Right lobe of liver (tissue), 4 donors: ENCODE data around the gene ALK.

ENCODE experiments used
- CTCF ChIP-seq, 4 donors: fragments of 200-600 bp in 3 of 4; fragments of 450-650 bp in 1 of 4; IDR thresholded peaks; one replicate each; pipeline versions ENCODE4 v1.5.1 to v1.8.0; 2016 to 2022; ENCODE audit warnings: antibody characterized with exemption in 4 of 4, mild to moderate bottlenecking in 2 of 4
- POLR2A ChIP-seq: fragments of 450-650 bp; IDR thresholded peaks from one replicate; pipeline ENCODE4 v1.6.1; 2017; ENCODE audit warnings: antibody characterized with exemption, mild to moderate bottlenecking
- donor health status: DM: no; HTN: no; CAD: no.
- donor health status: DM: no; HTN: no; CAD: no.
- donor health status: DM: no; HTN: yes; CAD: no.

GRCh38 chr2:29398384-29399237 lies 522.8 kb downstream of the ALK start:
- TF ChIP-seq CTCF (IDR thresholded peaks at IDR 0.05) (no peak), POLR2A (no peak)
